ENCODE data around the gene POLE2.

The POLE2 gene

DNA sequence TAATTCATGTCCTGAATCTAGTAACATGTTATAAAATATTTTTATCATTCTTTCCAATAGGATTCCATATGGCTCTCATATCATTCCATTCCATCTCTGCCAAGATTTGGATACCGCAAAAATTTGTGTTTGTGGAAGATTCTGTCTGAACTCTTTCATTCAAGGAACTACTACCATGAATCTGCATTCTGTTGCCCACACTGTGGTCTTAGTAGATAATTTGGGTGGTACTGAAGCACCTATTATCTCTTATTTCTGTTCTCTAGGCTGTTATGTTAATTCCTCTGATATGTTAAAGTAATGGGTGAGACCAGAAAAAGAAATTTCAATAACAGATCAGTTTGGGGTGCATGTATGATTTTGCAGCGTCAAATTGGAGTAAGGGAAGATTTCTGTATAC, 73.8 kb downstream of the POLE2 start:
- peaks cover 15% of the 10 kb centered on the region for H3K4me1 Mint-ChIP-seq
- DNase-seq, result no peak
- H3K36me3 Mint-ChIP-seq (ENCODE audit: low read depth), result peaks cover 41% of the 10 kb centered on the region
- no peak overlapping the region for H3K27ac Mint-ChIP-seq
- H3K4me3 Mint-ChIP-seq, result no peak overlapping the region
- no peaks in the 10 kb centered on the region for H3K9me3 Mint-ChIP-seq
- no peaks in the 10 kb centered on the region for H3K27me3 Mint-ChIP-seq
- no peak for ATAC-seq

GRCh38 chr14:49612671-49613070, 75.3 kb downstream of the POLE2 start:
- H3K27me3 Mint-ChIP-seq, result no peaks in the 10 kb centered on the region
- no peak overlapping the region for H3K4me3 Mint-ChIP-seq
- ATAC-seq (no peak), DNase-seq (no peak)
- peaks cover 3% of the 10 kb centered on the region for H3K4me1 Mint-ChIP-seq
- no peak overlapping the region for H3K27ac Mint-ChIP-seq
- no peaks in the 10 kb centered on the region for H3K9me3 Mint-ChIP-seq
- H3K36me3 Mint-ChIP-seq (ENCODE audit: low read depth), result peaks cover 33% of the 10 kb centered on the region

GRCh38 chr14:49612251-49612650, 75.8 kb downstream of the POLE2 start:
- ATAC-seq (no peak), DNase-seq (no peak)
- H3K36me3 Mint-ChIP-seq (ENCODE audit: low read depth), result peaks cover 32% of the 10 kb centered on the region
- no peaks in the 10 kb centered on the region for H3K4me1 Mint-ChIP-seq
- no peak overlapping the region for H3K4me3 Mint-ChIP-seq
- H3K27me3 Mint-ChIP-seq, result no peaks in the 10 kb centered on the region
- no peak overlapping the region for H3K27ac Mint-ChIP-seq
- H3K9me3 Mint-ChIP-seq, result no peaks in the 10 kb centered on the region

DNA sequence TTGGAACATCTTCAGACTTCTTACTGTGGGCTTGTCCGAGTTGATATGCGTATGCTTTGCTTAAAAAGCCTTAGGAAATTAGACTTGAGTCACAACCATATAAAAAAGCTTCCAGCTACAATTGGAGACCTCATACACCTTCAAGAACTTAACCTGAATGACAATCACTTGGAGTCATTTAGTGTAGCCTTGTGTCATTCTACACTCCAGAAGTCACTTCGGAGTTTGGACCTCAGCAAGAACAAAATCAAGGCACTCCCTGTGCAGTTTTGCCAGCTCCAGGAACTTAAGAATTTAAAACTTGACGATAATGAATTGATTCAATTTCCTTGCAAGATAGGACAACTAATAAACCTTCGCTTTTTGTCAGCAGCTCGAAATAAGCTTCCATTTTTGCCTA, 80.4 kb downstream of the POLE2 start:
- Mint-ChIP-seq H3K36me3 (ENCODE audit: low read depth) (peaks cover 37% of the 10 kb centered on the region), H3K4me3 (no peak overlapping the region), H3K27me3 (no peaks in the 10 kb centered on the region), H3K9me3 (no peaks in the 10 kb centered on the region), H3K4me1 (peaks cover 6% of the 10 kb centered on the region), H3K27ac (no peak overlapping the region)
- no peak for DNase-seq
- ATAC-seq, result no peak

DNA sequence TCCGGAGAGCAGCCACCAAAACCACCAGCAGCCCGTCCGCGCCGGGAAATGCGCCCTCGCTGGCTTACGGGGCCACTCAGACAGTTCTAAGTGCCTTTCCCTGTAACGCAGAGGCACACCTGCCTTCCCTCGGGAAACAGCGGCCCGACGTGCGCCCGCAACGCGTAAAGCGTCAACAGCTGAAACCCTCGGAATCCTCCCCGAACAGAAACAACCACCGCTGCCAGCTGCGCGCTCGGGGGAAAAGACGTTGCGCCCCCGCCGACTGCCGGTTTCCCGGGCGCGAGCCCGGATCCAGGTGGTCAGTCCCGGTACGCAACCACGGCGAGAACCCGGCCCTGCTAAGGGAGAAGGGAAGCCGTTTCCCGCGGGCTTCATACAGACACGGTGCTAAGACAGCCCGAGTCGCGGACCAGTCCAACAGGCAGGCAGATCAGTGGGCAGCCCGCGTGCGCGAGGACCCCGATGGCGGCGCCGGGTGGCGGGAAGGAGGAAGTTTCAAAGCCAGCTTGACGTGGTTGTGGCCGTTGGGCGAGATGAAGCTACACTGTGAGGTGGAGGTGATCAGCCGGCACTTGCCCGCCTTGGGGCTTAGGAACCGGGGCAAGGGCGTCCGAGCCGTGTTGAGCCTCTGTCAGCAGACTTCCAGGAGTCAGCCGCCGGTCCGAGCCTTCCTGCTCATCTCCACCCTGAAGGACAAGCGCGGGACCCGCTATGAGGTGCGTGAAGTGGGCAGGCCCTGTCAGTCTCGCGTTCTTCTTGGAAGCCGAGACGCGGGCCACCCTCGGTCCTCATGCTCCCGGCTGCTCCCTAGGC, 89.3 kb downstream of the POLE2 start, which contains the start of gene LRR1:
Gene LRR1, plus strand, starts transcription at position 456 of the 816 bp plus-strand sequence. Its CDS starts 81 bp downstream, at position 537.
- Mint-ChIP-seq H3K27me3 (no peaks in the 10 kb centered on the region), H3K36me3 (ENCODE audit: low read depth) (peaks cover 22% of the 10 kb centered on the region), H3K9me3 (no peaks in the 10 kb centered on the region), H3K27ac (peak within 1 kb of the TSS; percentile 98), H3K4me1 (peaks cover 30% of the 10 kb centered on the region), H3K4me3 (peak within 1 kb of the TSS; percentile 99)
- peak; percentile 90 for DNase-seq
- ATAC-seq, result peak; percentile 81

GRCh38 chr14:49598189-49598484, 89.9 kb downstream of the POLE2 start:
- ATAC-seq (peak; percentile 2), DNase-seq (no peak)
- Mint-ChIP-seq H3K36me3 (ENCODE audit: low read depth) (peaks cover 21% of the 10 kb centered on the region), H3K27ac (peak overlapping the region; percentile 98), H3K4me3 (peak overlapping the region; percentile 99), H3K9me3 (no peaks in the 10 kb centered on the region), H3K27me3 (no peaks in the 10 kb centered on the region), H3K4me1 (peaks cover 30% of the 10 kb centered on the region)

- no peak for ATAC-seq
- Mint-ChIP-seq H3K4me3 (no peak overlapping the region), H3K9me3 (no peaks in the 10 kb centered on the region), H3K27me3 (no peaks in the 10 kb centered on the region), H3K36me3 (ENCODE audit: low read depth) (no peaks in the 10 kb centered on the region), H3K27ac (no peak overlapping the region), H3K4me1 (peaks cover 20% of the 10 kb centered on the region)
- DNase-seq, result no peak
Measured at GRCh38 chr14:49594347-49595091, 93.5 kb downstream of the POLE2 start.

Data from activated naive CD8-positive, alpha-beta T cell treated with anti-CD3 and anti-CD28 coated beads, Interleukin-2, amount 50 U/mL, for 24 hours (primary cell).